Mucosa of rectum (tissue), 2 donors: ENCODE data around the gene GABRG3.

ENCODE experiments used
- H3K27ac ChIP-seq, 2 donors: one replicate each; pipeline ENCODE4 v1.7.0; 2013; ENCODE audit warnings: inconsistent platforms in 2 of 2, low read depth in 2 of 2, low read length in 2 of 2
- H3K27me3 ChIP-seq, 2 donors: one replicate each; pipeline ENCODE4 v1.7.0; 2013; ENCODE audit warnings: low read length in 2 of 2; ENCODE audit not compliant: control insufficient read depth in 2 of 2, insufficient read depth in 2 of 2
- H3K36me3 ChIP-seq, 2 donors: one replicate each; pipeline ENCODE4 v1.7.0; 2013; ENCODE audit warnings: low read length in 2 of 2; ENCODE audit not compliant: control insufficient read depth in 2 of 2, insufficient read depth in 2 of 2
- H3K4me1 ChIP-seq, 2 donors: one replicate each; pipeline ENCODE4 v1.7.0; 2013; ENCODE audit warnings: low read length in 2 of 2, mild to moderate bottlenecking in 1 of 2; ENCODE audit not compliant: control insufficient read depth in 2 of 2, insufficient read depth in 2 of 2
- H3K4me3 ChIP-seq, 2 donors: one replicate each; pipeline ENCODE4 v1.7.0; 2013; ENCODE audit warnings: low read length in 2 of 2
- H3K9ac ChIP-seq, 2 donors: one replicate each; pipeline ENCODE4 v1.7.0; 2013; ENCODE audit warnings: low read length in 2 of 2, low read depth in 1 of 2, mild to moderate bottlenecking in 1 of 2
- H3K9me3 ChIP-seq, 2 donors: one replicate each; pipeline ENCODE4 v1.7.0; 2013; ENCODE audit warnings: low read length in 2 of 2; ENCODE audit not compliant: control insufficient read depth in 2 of 2
- donor health status: healthy.
- donor health status: Normal muscosa, but diverticular disease.

The GABRG3 gene

GRCh38 chr15:27260523-27260922 is 289.5 kb downstream of the GABRG3 start:
- H3K4me3 ChIP-seq: no peak overlapping the region
- no peaks in the 10 kb centered on the region for H3K36me3 ChIP-seq
- H3K9me3 ChIP-seq: peaks cover 4 to 9% of the 10 kb centered on the region in 2 donors
- no peaks in the 10 kb centered on the region for H3K4me1 ChIP-seq
- no peaks in the 10 kb centered on the region for H3K27me3 ChIP-seq
- no peak overlapping the region for H3K9ac ChIP-seq
- no peak overlapping the region for H3K27ac ChIP-seq

- Histone ChIP-seq H3K4me1 (no peaks in the 10 kb centered on the region), H3K4me3 (no peak overlapping the region), H3K27ac (no peak overlapping the region), H3K9me3 (peaks cover 0 to 15% of the 10 kb centered on the region in 2 donors), H3K9ac (no peak overlapping the region), H3K36me3 (no peaks in the 10 kb centered on the region), H3K27me3 (no peaks in the 10 kb centered on the region)
These were observed 297.9 kb downstream of the GABRG3 start for GRCh38 chr15:27268923-27269322.

- Histone ChIP-seq H3K9me3 (peaks cover 0 to 13% of the 10 kb centered on the region in 2 donors), H3K27ac (no peak overlapping the region), H3K4me3 (no peak overlapping the region), H3K4me1 (no peaks in the 10 kb centered on the region), H3K36me3 (no peaks in the 10 kb centered on the region), H3K9ac (no peak overlapping the region), H3K27me3 (no peaks in the 10 kb centered on the region)
These were observed 300.3 kb downstream of the GABRG3 start for GRCh38 chr15:27271258-27271657.

GRCh38 chr15:27272427-27272826 is 301.4 kb downstream of the GABRG3 start:
- Histone ChIP-seq H3K27me3 (no peaks in the 10 kb centered on the region), H3K4me1 (no peaks in the 10 kb centered on the region), H3K9ac (no peak overlapping the region), H3K27ac (no peak overlapping the region), H3K4me3 (no peak overlapping the region), H3K36me3 (no peaks in the 10 kb centered on the region), H3K9me3 (peaks cover 0 to 13% of the 10 kb centered on the region in 2 donors)

GRCh38 chr15:27273506-27273905 is 302.5 kb downstream of the GABRG3 start:
- H3K36me3 ChIP-seq: no peaks in the 10 kb centered on the region
- H3K27me3 ChIP-seq: no peaks in the 10 kb centered on the region
- no peak overlapping the region for H3K9ac ChIP-seq
- no peak overlapping the region for H3K27ac ChIP-seq
- peaks cover 0 to 13% of the 10 kb centered on the region in 2 donors for H3K9me3 ChIP-seq
- no peak overlapping the region for H3K4me3 ChIP-seq
- H3K4me1 ChIP-seq: no peaks in the 10 kb centered on the region

- Histone ChIP-seq H3K4me1 (no peaks in the 10 kb centered on the region), H3K4me3 (no peak overlapping the region), H3K9me3 (peaks cover 0 to 3% of the 10 kb centered on the region in 2 donors), H3K36me3 (no peaks in the 10 kb centered on the region), H3K27ac (no peak overlapping the region), H3K9ac (no peak overlapping the region), H3K27me3 (no peaks in the 10 kb centered on the region)
These were observed 307.8 kb downstream of the GABRG3 start for GRCh38 chr15:27278761-27279160.

- Histone ChIP-seq H3K27ac (no peak overlapping the region), H3K9ac (no peak overlapping the region), H3K27me3 (no peaks in the 10 kb centered on the region)
These were observed 321.7 kb downstream of the GABRG3 start for GRCh38 chr15:27292641-27293040.

GRCh38 chr15:27293607-27294006 is 322.6 kb downstream of the GABRG3 start:
- no peak overlapping the region for H3K27ac ChIP-seq
- H3K36me3 ChIP-seq: no peaks in the 10 kb centered on the region
- H3K4me3 ChIP-seq: no peak overlapping the region
- no peaks in the 10 kb centered on the region for H3K27me3 ChIP-seq
- H3K4me1 ChIP-seq: no peaks in the 10 kb centered on the region
- no peak overlapping the region for H3K9ac ChIP-seq
- no peaks in the 10 kb centered on the region for H3K9me3 ChIP-seq

More at GRCh38 chr15:27292641-27293040, 321.7 kb downstream of the GABRG3 start:
- no peaks in the 10 kb centered on the region for H3K36me3 ChIP-seq
- no peaks in the 10 kb centered on the region for H3K4me1 ChIP-seq
- no peaks in the 10 kb centered on the region for H3K9me3 ChIP-seq
- no peak overlapping the region for H3K4me3 ChIP-seq

GRCh38 chr15:27317736-27318135 is 346.8 kb downstream of the GABRG3 start:
- peaks cover 4 to 7% of the 10 kb centered on the region in 2 donors for H3K9me3 ChIP-seq
- no peaks in the 10 kb centered on the region for H3K36me3 ChIP-seq
- no peak overlapping the region for H3K4me3 ChIP-seq
- no peaks in the 10 kb centered on the region for H3K27me3 ChIP-seq
- no peaks in the 10 kb centered on the region for H3K4me1 ChIP-seq
- no peak overlapping the region for H3K9ac ChIP-seq
- no peak overlapping the region for H3K27ac ChIP-seq

GRCh38 chr15:27323801-27324200 is 352.8 kb downstream of the GABRG3 start:
- no peaks in the 10 kb centered on the region for H3K27me3 ChIP-seq
- no peak overlapping the region for H3K4me3 ChIP-seq
- H3K4me1 ChIP-seq: no peaks in the 10 kb centered on the region

More at GRCh38 chr15:27323801-27324200, 352.8 kb downstream of the GABRG3 start:
- Histone ChIP-seq H3K9ac (no peak overlapping the region), H3K36me3 (no peaks in the 10 kb centered on the region), H3K9me3 (peaks cover 5 to 8% of the 10 kb centered on the region in 2 donors), H3K27ac (no peak overlapping the region)
